Measurements from ENCODE around the gene ZBTB14.

Gene ZBTB14, protein sequence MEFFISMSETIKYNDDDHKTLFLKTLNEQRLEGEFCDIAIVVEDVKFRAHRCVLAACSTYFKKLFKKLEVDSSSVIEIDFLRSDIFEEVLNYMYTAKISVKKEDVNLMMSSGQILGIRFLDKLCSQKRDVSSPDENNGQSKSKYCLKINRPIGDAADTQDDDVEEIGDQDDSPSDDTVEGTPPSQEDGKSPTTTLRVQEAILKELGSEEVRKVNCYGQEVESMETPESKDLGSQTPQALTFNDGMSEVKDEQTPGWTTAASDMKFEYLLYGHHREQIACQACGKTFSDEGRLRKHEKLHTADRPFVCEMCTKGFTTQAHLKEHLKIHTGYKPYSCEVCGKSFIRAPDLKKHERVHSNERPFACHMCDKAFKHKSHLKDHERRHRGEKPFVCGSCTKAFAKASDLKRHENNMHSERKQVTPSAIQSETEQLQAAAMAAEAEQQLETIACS

DNA sequence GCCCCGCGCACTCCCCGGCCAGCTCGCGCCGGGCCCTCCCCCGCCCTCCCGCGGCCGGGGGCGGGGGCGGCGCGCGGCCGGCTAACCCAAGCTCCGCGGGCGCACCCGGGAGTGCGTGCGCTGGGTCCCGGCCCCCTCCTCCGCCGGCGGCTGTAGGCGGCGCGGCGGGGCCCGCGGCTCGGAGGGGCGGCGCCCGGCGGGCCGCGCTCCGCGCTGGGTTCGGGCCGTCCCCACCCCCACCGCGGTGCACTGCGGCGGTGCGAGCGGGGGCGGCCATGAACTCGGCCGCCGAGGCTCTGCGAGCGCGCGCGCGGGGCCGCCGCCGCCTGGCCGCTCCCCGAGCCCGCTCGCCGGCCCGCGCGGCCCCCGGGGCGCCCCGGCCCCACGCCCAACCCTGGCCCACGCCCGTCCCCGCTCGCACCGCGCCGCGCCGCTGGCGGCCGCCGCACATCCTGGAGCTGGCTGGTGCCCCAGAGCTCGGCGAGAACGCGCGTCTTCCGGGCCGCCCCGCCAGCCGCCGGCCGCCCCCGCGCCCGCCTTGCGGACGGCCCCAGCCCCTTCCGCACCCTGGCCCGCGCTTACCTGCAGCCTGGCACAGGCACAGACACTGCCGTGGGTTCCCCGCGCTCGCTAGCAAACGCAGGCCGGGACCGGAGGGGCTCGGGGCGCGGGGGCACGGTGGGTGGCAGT is at the start of gene ZBTB14:
Gene ZBTB14, minus strand, starts transcription at position 496 of the 690 bp plus-strand sequence. CDS start 2,480 bp downstream, outside the sequence.
- CTCF ChIA-PET, result interaction anchor here (0.8 kb wide), 1 partner anchor 58 kb away, joined by 4 read pairs; no protein-coding TSS in a partner anchor
- peak; percentile 71 for DNase-seq (ENCODE audit: low spot score)
- TF ChIP-seq, protein P1, sequence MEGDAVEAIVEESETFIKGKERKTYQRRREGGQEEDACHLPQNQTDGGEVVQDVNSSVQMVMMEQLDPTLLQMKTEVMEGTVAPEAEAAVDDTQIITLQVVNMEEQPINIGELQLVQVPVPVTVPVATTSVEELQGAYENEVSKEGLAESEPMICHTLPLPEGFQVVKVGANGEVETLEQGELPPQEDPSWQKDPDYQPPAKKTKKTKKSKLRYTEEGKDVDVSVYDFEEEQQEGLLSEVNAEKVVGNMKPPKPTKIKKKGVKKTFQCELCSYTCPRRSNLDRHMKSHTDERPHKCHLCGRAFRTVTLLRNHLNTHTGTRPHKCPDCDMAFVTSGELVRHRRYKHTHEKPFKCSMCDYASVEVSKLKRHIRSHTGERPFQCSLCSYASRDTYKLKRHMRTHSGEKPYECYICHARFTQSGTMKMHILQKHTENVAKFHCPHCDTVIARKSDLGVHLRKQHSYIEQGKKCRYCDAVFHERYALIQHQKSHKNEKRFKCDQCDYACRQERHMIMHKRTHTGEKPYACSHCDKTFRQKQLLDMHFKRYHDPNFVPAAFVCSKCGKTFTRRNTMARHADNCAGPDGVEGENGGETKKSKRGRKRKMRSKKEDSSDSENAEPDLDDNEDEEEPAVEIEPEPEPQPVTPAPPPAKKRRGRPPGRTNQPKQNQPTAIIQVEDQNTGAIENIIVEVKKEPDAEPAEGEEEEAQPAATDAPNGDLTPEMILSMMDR (conservative IDR thresholded peaks at IDR 0.05; ENCODE audit: low read depth), result no peak
- POLR2A ChIA-PET (ENCODE audit: low non-redundant PET), result interaction anchor here (0.6 to 3.3 kb wide), 3 partner anchors 17 to 80 kb away, joined by 3 to 18 read pairs (median 3); no protein-coding TSS in a partner anchor
- H3K27ac ChIP-seq, result peak within 1 kb of the TSS; percentile 99

DNA sequence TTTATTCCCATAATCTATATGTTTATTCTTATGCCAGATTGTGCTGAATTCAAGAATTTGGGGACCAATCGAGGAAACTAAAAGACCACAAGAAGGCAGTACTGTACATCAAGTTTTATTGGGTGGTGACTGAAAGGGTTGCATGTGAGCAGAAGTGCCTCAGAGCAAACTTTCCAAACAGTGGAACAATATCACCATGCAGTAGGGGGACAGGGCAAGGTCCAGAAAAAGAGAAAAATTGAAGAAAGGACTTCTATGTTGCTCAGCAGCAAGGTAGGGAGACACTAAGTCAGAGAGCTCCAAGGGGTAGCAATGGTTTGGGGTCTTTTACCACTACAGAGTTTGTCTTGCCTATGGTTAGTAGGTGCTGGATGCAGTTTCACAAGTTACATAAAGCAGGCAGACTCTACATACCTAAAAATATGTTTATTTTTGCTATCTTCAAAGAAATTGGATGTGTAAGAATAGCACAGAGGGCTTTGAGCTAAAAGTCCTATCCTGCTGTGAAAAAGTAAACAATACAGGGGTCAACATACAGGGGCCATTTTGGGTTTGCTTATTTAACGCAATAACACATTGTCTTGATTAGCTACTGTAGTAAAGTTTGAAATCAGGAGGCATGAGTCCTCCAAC is 43.8 kb upstream of the ZBTB14 start:
- POLR2A ChIA-PET (ENCODE audit: low non-redundant PET), result no interaction called here

DNA sequence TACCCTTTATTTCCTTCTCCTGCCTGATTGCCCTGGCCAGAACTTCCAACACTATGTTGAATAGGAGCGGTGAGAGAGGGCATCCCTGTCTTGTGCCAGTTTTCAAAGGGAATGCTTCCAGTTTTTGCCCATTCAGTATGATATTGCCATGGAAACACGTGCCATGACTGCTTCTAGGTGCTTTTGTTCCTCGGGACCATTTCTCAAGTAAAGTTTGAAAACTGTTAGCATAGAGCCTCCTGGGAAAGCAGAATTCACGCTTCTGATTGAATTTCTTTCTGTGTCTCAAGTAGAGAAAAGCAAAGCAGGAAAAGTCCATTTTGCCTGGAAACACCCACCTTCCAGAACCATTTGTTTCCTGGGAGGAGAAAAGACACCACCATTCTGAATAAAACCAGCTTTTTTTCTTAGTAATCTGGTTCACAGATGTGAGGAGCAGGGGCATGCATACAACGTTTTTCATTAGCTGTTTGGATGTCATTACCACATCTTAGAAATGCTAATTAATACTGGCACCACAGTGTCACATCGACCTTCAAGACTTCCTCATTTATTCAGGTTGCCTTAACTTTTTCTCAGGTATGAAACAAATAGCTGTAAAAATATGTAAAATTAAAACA is 39.0 kb upstream of the ZBTB14 start:
- POLR2A ChIA-PET (ENCODE audit: low non-redundant PET), result no interaction called here
- no peak for DNase-seq (ENCODE audit: low spot score)
- TF ChIP-seq, protein P1 (conservative IDR thresholded peaks at IDR 0.05; ENCODE audit: low read depth), result no peak
- CTCF ChIA-PET, result interaction anchor here (0.6 kb wide), 1 partner anchor 1465 kb away, joined by 3 read pairs; no protein-coding TSS in a partner anchor
- no peak overlapping the region for H3K27ac ChIP-seq

More for the DNA sequence above, 43.8 kb upstream of the ZBTB14 start:
- TF ChIP-seq, protein P1 (conservative IDR thresholded peaks at IDR 0.05; ENCODE audit: low read depth), result no peak
- DNase-seq (ENCODE audit: low spot score), result no peak
- no peak overlapping the region for H3K27ac ChIP-seq
- CTCF ChIA-PET, result no interaction called here

DNA sequence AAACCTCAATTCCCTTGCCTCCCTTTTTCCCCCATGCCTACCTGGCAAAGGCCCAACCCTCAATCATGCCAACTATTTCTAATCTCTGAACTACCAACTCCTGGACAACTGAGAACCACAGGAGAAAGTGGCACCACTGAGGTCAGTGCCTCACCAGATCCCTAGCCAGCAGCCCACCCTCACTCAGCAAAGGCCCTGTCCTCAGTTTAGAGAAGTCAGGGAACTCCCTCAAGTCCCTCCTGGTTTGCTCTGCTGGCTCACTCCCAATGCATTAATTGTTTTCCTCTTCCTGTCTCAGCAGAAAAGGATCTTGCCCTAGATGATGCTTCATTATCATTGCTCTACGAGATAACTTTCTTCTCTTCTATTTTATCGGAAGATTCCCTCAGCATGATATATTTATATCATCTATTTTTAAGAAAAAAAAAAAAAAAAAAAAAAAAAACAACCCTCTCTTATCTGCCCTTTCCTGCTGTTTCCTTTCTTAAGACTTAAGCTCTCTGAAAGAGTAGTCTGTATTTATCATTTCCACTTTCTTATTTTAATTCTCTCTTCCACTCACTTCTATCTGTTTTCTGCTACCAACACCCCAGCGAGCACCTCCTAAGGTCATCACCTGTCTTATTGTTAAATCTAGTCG is 22.7 kb upstream of the ZBTB14 start:
- ChIA-PET POLR2A (ENCODE audit: low non-redundant PET) (no interaction called here), CTCF (no interaction called here)
- no peak for DNase-seq (ENCODE audit: low spot score)
- no peak overlapping the region for H3K27ac ChIP-seq
- TF ChIP-seq, protein P1 (conservative IDR thresholded peaks at IDR 0.05; ENCODE audit: low read depth), result no peak

DNA sequence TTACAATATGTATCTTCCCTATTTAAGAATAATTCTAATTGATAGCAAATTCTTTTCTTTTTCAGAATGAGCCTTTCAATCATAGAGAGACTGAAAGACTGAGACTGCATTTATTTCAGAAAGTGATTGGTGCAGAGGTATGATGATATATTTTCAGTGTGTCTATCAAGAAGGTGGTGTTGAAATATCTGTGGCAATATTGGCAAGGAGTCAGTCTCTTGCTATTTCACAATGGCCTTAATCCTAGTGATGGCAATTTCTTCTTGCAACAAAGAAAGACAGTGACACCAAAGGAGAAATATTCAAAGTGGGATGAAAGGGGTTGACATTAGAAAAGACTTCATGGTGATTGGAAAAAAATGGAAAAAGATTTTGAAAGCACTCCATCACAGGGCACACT is 21.7 kb upstream of the ZBTB14 start:
- no peak for DNase-seq (ENCODE audit: low spot score)
- H3K27ac ChIP-seq, result no peak overlapping the region
- ChIA-PET POLR2A (ENCODE audit: low non-redundant PET) (no interaction called here), CTCF (no interaction called here)
- TF ChIP-seq, protein P1 (conservative IDR thresholded peaks at IDR 0.05; ENCODE audit: low read depth), result no peak

Measured in RWPE1 (cell line).